ENCODE data around the gene KL.

Gene KL

DNA sequence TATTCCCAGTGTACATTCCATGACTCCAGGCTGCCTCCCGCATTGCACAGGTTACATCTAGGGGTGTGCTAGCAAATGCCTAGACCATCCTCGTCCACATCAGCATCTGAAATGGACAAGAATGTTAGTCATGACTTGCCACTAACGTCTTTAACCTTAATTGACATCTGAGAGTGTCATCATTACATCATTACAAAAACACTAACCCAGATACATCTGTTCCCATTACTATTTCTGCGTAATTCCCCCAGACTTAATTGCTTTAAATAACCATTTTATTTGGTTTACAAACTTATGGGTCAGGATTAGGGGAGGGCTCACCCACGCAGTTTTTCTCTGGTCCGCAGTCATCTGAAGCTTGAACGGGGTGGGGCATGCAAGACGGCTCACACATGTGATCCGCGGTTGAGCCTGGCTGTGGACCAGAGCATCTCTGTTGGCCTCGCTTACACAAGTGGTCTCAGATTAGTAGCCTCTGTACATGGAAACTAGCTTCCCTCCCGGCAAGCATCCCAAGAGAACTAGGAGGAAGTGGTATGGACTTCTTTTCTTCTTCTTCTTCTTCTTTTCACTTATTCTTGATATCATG is 15.9 kb downstream of the KL start:
- H3K27me3 ChIP-seq (ENCODE audit: control insufficient read depth in 5 of 5, insufficient read depth in 4 of 5, low read length in 5 of 5) = no peaks in the 10 kb centered on the region
- no peak overlapping the region for H3K4me3 ChIP-seq (ENCODE audit: low read depth in 1 of 5, low read length in 5 of 5)
- no peaks in the 10 kb centered on the region for H3K9me3 ChIP-seq (ENCODE audit: control insufficient read depth in 5 of 5, low read length in 5 of 5)
- H3K27ac ChIP-seq (ENCODE audit: low read depth, low read length) = no peak overlapping the region
- H3K4me1 ChIP-seq (ENCODE audit: control insufficient read depth in 5 of 5, insufficient read depth in 5 of 5, low read length in 5 of 5) = peaks cover 0 to 24% (median 7%) of the 10 kb centered on the region in 5 donors
- no peaks in the 10 kb centered on the region for H3K36me3 ChIP-seq (ENCODE audit: control insufficient read depth in 5 of 5, insufficient read depth in 5 of 5, low read length in 5 of 5)
- no peak overlapping the region for H3K9ac ChIP-seq (ENCODE audit: low read length in 5 of 5)

DNA sequence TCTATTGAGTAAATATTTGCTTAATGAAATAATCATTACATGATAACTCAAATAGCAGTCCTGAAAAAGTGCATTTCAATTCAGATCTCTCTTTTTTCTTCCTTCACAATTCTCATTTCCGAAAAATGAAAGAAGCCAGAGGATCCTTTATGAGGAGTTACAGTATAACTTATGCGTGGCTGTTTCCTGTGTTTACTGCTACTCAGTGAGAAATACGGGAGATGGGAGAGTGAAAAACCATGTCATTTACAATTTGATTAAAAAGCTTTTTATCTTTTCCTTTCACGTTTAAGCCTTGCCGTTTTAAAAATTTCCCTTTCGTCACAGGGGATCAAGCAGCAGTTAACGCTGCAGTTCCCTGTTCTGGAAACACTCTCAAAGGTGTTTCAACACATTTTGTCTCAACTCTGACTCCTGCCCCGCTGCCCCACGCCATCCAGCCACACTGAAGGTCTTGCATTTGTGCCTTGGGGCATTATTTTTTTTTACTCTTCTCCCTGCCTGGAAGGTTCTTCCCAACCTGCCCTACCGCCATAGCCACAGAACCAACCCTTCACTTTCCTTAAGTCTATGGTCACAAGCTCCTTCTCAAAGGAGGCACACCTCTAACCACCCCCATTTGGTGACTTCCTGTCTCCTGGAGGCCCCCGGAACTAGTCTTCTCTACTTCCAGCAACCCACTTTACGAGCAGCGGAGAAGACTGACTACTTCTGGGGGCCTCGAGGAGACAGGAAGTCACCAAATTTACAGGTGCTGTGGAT is 17.0 kb downstream of the KL start:
- H3K9me3 ChIP-seq (ENCODE audit: control insufficient read depth in 5 of 5, low read length in 5 of 5) = no peaks in the 10 kb centered on the region
- H3K4me1 ChIP-seq (ENCODE audit: control insufficient read depth in 5 of 5, insufficient read depth in 5 of 5, low read length in 5 of 5) = peaks cover 0 to 24% (median 2%) of the 10 kb centered on the region in 5 donors
- peak overlapping the region; percentile 66 for H3K27ac ChIP-seq (ENCODE audit: low read depth, low read length)
- H3K27me3 ChIP-seq (ENCODE audit: control insufficient read depth in 5 of 5, insufficient read depth in 4 of 5, low read length in 5 of 5) = no peaks in the 10 kb centered on the region
- H3K36me3 ChIP-seq (ENCODE audit: control insufficient read depth in 5 of 5, insufficient read depth in 5 of 5, low read length in 5 of 5) = no peaks in the 10 kb centered on the region
- peak overlapping the region in 1 of 5 donors; percentile 22 for H3K9ac ChIP-seq (ENCODE audit: low read length in 5 of 5)
- no peak overlapping the region for H3K4me3 ChIP-seq (ENCODE audit: low read depth in 1 of 5, low read length in 5 of 5)

DNA sequence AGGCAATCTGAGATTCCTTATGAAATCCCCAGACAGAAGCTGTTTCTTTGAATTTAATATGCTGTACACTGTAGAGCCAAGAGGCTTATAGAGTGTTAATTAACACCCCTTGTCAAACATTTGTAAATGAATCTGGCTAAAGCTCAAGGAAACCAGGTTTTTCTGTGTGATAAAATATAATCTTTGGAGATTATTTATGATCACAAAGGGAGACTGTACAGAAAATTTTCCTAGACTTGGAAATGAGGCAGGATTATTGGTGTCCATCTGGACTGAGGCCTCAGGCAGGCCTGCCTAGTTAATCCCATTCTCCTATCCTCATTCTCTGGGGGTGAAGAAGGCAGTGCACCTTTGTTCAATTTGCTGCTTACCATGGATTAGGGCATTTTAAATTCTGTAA is 17.8 kb downstream of the KL start:
- Histone ChIP-seq H3K9me3 (ENCODE audit: control insufficient read depth in 5 of 5, low read length in 5 of 5) (no peaks in the 10 kb centered on the region), H3K4me1 (ENCODE audit: control insufficient read depth in 5 of 5, insufficient read depth in 5 of 5, low read length in 5 of 5) (peaks cover 0 to 24% (median 0%) of the 10 kb centered on the region in 5 donors), H3K9ac (ENCODE audit: low read length in 5 of 5) (peak overlapping the region in 1 of 5 donors; percentile 22), H3K36me3 (ENCODE audit: control insufficient read depth in 5 of 5, insufficient read depth in 5 of 5, low read length in 5 of 5) (no peaks in the 10 kb centered on the region), H3K27me3 (ENCODE audit: control insufficient read depth in 5 of 5, insufficient read depth in 4 of 5, low read length in 5 of 5) (no peaks in the 10 kb centered on the region), H3K27ac (ENCODE audit: low read depth, low read length) (peak overlapping the region; percentile 66), H3K4me3 (ENCODE audit: low read depth in 1 of 5, low read length in 5 of 5) (no peak overlapping the region)

GRCh38 chr13:33034882-33035520 is 18.8 kb downstream of the KL start:
- Histone ChIP-seq H3K27me3 (ENCODE audit: control insufficient read depth in 5 of 5, insufficient read depth in 4 of 5, low read length in 5 of 5) (no peaks in the 10 kb centered on the region), H3K27ac (ENCODE audit: low read depth, low read length) (peak overlapping the region; percentile 66), H3K36me3 (ENCODE audit: control insufficient read depth in 5 of 5, insufficient read depth in 5 of 5, low read length in 5 of 5) (no peaks in the 10 kb centered on the region), H3K4me3 (ENCODE audit: low read depth in 1 of 5, low read length in 5 of 5) (no peak overlapping the region), H3K9ac (ENCODE audit: low read length in 5 of 5) (peak overlapping the region in 3 of 5 donors; percentile 22 to 43 (median 39)), H3K4me1 (ENCODE audit: control insufficient read depth in 5 of 5, insufficient read depth in 5 of 5, low read length in 5 of 5) (peaks cover 0 to 29% (median 6%) of the 10 kb centered on the region in 5 donors), H3K9me3 (ENCODE audit: control insufficient read depth in 5 of 5, low read length in 5 of 5) (no peaks in the 10 kb centered on the region)

DNA sequence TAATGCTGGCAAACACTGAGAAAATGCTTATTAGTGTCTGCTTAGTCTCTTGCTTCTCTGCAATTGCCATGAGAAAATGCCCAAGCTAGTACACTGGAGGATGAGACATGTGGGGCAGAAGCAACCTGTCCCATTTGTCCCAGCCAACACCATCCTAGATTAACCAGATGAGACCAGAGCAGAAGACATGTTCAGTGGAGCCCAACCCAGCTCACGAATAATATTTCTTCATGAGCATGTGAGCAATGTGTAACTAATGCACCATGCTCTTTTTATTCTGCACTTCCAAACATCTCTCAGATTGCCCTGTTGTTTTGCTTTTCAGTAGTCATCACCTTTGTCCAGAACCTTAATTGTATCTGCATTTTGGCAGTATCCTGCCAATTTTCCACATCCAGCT is 21.4 kb downstream of the KL start:
- Histone ChIP-seq H3K27me3 (ENCODE audit: control insufficient read depth in 5 of 5, insufficient read depth in 4 of 5, low read length in 5 of 5) (no peaks in the 10 kb centered on the region), H3K9me3 (ENCODE audit: control insufficient read depth in 5 of 5, low read length in 5 of 5) (no peaks in the 10 kb centered on the region), H3K27ac (ENCODE audit: low read depth, low read length) (no peak overlapping the region), H3K36me3 (ENCODE audit: control insufficient read depth in 5 of 5, insufficient read depth in 5 of 5, low read length in 5 of 5) (no peaks in the 10 kb centered on the region), H3K4me1 (ENCODE audit: control insufficient read depth in 5 of 5, insufficient read depth in 5 of 5, low read length in 5 of 5) (peaks cover 0 to 30% (median 7%) of the 10 kb centered on the region in 5 donors), H3K9ac (ENCODE audit: low read length in 5 of 5) (no peak overlapping the region), H3K4me3 (ENCODE audit: low read depth in 1 of 5, low read length in 5 of 5) (no peak overlapping the region)

GRCh38 chr13:33040090-33040489 is 23.9 kb downstream of the KL start:
- Histone ChIP-seq H3K4me1 (ENCODE audit: control insufficient read depth in 5 of 5, insufficient read depth in 5 of 5, low read length in 5 of 5) (peaks cover 0 to 15% (median 7%) of the 10 kb centered on the region in 5 donors), H3K27me3 (ENCODE audit: control insufficient read depth in 5 of 5, insufficient read depth in 4 of 5, low read length in 5 of 5) (no peaks in the 10 kb centered on the region), H3K9ac (ENCODE audit: low read length in 5 of 5) (no peak overlapping the region), H3K27ac (ENCODE audit: low read depth, low read length) (peak overlapping the region; percentile 7), H3K9me3 (ENCODE audit: control insufficient read depth in 5 of 5, low read length in 5 of 5) (no peaks in the 10 kb centered on the region), H3K4me3 (ENCODE audit: low read depth in 1 of 5, low read length in 5 of 5) (no peak overlapping the region), H3K36me3 (ENCODE audit: control insufficient read depth in 5 of 5, insufficient read depth in 5 of 5, low read length in 5 of 5) (no peaks in the 10 kb centered on the region)

DNA sequence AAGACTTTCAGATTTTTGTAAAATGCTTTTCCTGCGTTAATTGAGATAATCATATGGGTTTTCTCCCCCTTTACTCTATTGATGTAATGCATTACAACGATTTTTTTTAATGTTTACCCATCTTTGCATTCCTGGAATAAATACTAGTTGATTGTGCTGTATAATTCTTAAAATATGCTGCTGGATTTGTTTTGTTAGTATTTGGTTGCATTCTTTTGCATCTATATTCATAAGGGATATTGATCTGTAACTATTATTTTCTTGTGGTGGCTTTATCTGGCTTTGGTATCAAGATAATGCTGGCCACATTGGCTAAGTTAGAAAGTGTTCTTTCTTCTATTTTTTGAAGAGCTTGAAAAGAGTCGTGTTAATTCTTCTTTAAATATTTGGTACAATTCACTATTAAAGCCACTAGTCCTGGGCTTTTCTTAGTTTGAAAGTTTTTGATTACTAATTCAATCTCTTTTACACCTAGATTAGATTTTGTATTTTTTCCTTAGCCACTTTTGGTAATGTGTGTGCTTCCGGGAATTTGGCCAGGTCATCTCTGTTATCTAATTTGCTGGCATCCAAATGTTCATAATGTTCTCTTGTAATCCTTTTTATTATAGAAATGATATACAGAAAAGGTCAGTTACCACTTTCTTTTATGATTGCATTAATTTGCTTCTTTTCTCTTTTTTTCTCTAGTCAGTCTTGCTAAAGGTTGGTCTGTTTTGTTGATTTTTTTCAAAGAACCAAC is 29.8 kb downstream of the KL start:
- H3K36me3 ChIP-seq (ENCODE audit: control insufficient read depth in 5 of 5, insufficient read depth in 5 of 5, low read length in 5 of 5) = no peaks in the 10 kb centered on the region
- no peak overlapping the region for H3K27ac ChIP-seq (ENCODE audit: low read depth, low read length)
- no peak overlapping the region for H3K9ac ChIP-seq (ENCODE audit: low read length in 5 of 5)

GRCh38 chr13:33050161-33050560 is 33.9 kb downstream of the KL start:
- H3K27me3 ChIP-seq (ENCODE audit: control insufficient read depth in 5 of 5, insufficient read depth in 4 of 5, low read length in 5 of 5) = no peaks in the 10 kb centered on the region
- peaks cover 0 to 8% (median 6%) of the 10 kb centered on the region in 5 donors for H3K4me1 ChIP-seq (ENCODE audit: control insufficient read depth in 5 of 5, insufficient read depth in 5 of 5, low read length in 5 of 5)
- H3K9ac ChIP-seq (ENCODE audit: low read length in 5 of 5) = no peak overlapping the region
- H3K9me3 ChIP-seq (ENCODE audit: control insufficient read depth in 5 of 5, low read length in 5 of 5) = no peaks in the 10 kb centered on the region
- no peak overlapping the region for H3K27ac ChIP-seq (ENCODE audit: low read depth, low read length)
- no peak overlapping the region for H3K4me3 ChIP-seq (ENCODE audit: low read depth in 1 of 5, low read length in 5 of 5)
- peaks cover 0 to 3% (median 0%) of the 10 kb centered on the region in 5 donors for H3K36me3 ChIP-seq (ENCODE audit: control insufficient read depth in 5 of 5, insufficient read depth in 5 of 5, low read length in 5 of 5)

More for the DNA sequence above, 29.8 kb downstream of the KL start:
- Histone ChIP-seq H3K27me3 (ENCODE audit: control insufficient read depth in 5 of 5, insufficient read depth in 4 of 5, low read length in 5 of 5) (no peaks in the 10 kb centered on the region), H3K4me3 (ENCODE audit: low read depth in 1 of 5, low read length in 5 of 5) (no peak overlapping the region), H3K9me3 (ENCODE audit: control insufficient read depth in 5 of 5, low read length in 5 of 5) (no peaks in the 10 kb centered on the region), H3K4me1 (ENCODE audit: control insufficient read depth in 5 of 5, insufficient read depth in 5 of 5, low read length in 5 of 5) (no peaks in the 10 kb centered on the region)

- no peak overlapping the region for H3K27ac ChIP-seq (ENCODE audit: low read depth, low read length)
- no peak overlapping the region for H3K9ac ChIP-seq (ENCODE audit: low read length in 5 of 5)
- H3K4me1 ChIP-seq (ENCODE audit: control insufficient read depth in 5 of 5, insufficient read depth in 5 of 5, low read length in 5 of 5) = peaks cover 0 to 8% (median 6%) of the 10 kb centered on the region in 5 donors
These were observed 35.4 kb downstream of the KL start for GRCh38 chr13:33051632-33052031.

More at GRCh38 chr13:33051632-33052031, 35.4 kb downstream of the KL start:
- Histone ChIP-seq H3K4me3 (ENCODE audit: low read depth in 1 of 5, low read length in 5 of 5) (no peak overlapping the region), H3K9me3 (ENCODE audit: control insufficient read depth in 5 of 5, low read length in 5 of 5) (no peaks in the 10 kb centered on the region), H3K27me3 (ENCODE audit: control insufficient read depth in 5 of 5, insufficient read depth in 4 of 5, low read length in 5 of 5) (no peaks in the 10 kb centered on the region), H3K36me3 (ENCODE audit: control insufficient read depth in 5 of 5, insufficient read depth in 5 of 5, low read length in 5 of 5) (peaks cover 0 to 8% (median 0%) of the 10 kb centered on the region in 5 donors)
